Esophagus squamous epithelium (tissue), 4 donors: ENCODE data around the gene TM4SF18.

Source experiments
- CTCF ChIP-seq, 6 experiments: fragments of 450-650 bp in 4 of 6; fragments of 200-600 bp in 2 of 6; sonication (generic) in 2 of 6; IDR thresholded peaks; one replicate each; pipeline ENCODE4 v1.5.1; 2016 to 2019; ENCODE audit warnings: antibody characterized with exemption in 6 of 6, mild to moderate bottlenecking in 4 of 6, moderate library complexity in 4 of 6
- POLR2A ChIP-seq, 4 donors: fragments of 450-650 bp; IDR thresholded peaks; one replicate each; pipeline ENCODE4 v1.6.1; 2017; ENCODE audit warnings: antibody characterized with exemption in 4 of 4, mild to moderate bottlenecking in 4 of 4, moderate library complexity in 3 of 4

GRCh38 chr3:149306751-149307434 is 26.5 kb downstream of the TM4SF18 start:
- TF ChIP-seq CTCF (IDR thresholded peaks at IDR 0.05), result no peak
- TF ChIP-seq POLR2A (IDR thresholded peaks at IDR 0.05), result no peak
